OCI-LY7 (cell line): ENCODE results near the gene PLPP1. TPM values are rescaled to one million over a fixed set of nuclear protein-coding genes. Genes with fewer than 3 reads are reported as not detected.

Experiments
- BruUV-seq: library from RNA; stranded (reverse); fragments of 400-500 nt; replicated peaks from 2 replicates; lab custom pipeline; 2021; lab: Mats Ljungman, UMichigan
- CTCF ChIA-PET: fragments of 300-600 bp; sonication (Branson Sonifier 250); formaldehyde crosslinking; loops from one replicate; lab custom pipeline; 2022; ENCODE audit warnings: antibody characterized with exemption; ENCODE audit not compliant: unreplicated experiment; lab: Charles Lee
- POLR2A ChIA-PET: fragments of 300-600 bp; sonication (Branson Sonifier 250); formaldehyde crosslinking; loops from one replicate; lab custom pipeline; 2022; ENCODE audit warnings: antibody characterized with exemption; lab: Charles Lee
- DNase-seq: peaks from one replicate; pipeline ENCODE4 v3.0.0-alpha.2; 2015; ENCODE audit warnings: low spot score
- H2AFZ ChIP-seq: fragments of 200-600 bp; sonication (generic), shearing (Covaris generic); 2 replicates; pipeline ENCODE4 v1.6.1; 2014; ENCODE audit warnings: mild to moderate bottlenecking, antibody characterized with exemption, low read length, moderate library complexity
- H3K27ac ChIP-seq: fragments of 200-600 bp; sonication (generic); 2 replicates; pipeline ENCODE4 v1.5.1; 2014; ENCODE audit warnings: mixed run types, low read depth, mild to moderate bottlenecking, moderate library complexity, low read length, inconsistent platforms; ENCODE audit not compliant: poor library complexity, severe bottlenecking
- H3K36me3 ChIP-seq: fragments of 200-600 bp; sonication (generic); 2 replicates; pipeline ENCODE4 v1.6.1; 2014; ENCODE audit warnings: mild to moderate bottlenecking, antibody characterized with exemption, low read length, moderate library complexity, mixed read lengths; ENCODE audit not compliant: insufficient read depth
- H3K4me1 ChIP-seq: fragments of 200-600 bp; sonication (generic); 2 replicates; pipeline ENCODE4 v1.5.1; 2014; ENCODE audit warnings: mild to moderate bottlenecking, low read length; ENCODE audit not compliant: insufficient read depth, poor library complexity, severe bottlenecking
- H3K4me2 ChIP-seq: fragments of 200-600 bp; sonication (generic); 2 replicates; pipeline ENCODE4 v1.6.1; 2014; ENCODE audit warnings: mild to moderate bottlenecking, low read length
- H3K4me3 ChIP-seq: fragments of 200-600 bp; sonication (generic); 2 replicates; pipeline ENCODE4 v1.5.1; 2014; ENCODE audit warnings: mild to moderate bottlenecking, low read depth, low read length; ENCODE audit not compliant: poor library complexity, severe bottlenecking
- H3K79me2 ChIP-seq: fragments of 200-600 bp; sonication (generic); 2 replicates; pipeline ENCODE4 v1.6.1; 2016; ENCODE audit warnings: low read depth, mild to moderate bottlenecking, low read length, moderate library complexity, mixed read lengths; ENCODE audit not compliant: insufficient read depth
- H3K9me2 ChIP-seq: fragments of 200-600 bp; sonication (generic); 2 replicates; pipeline ENCODE4 v1.6.1; 2016; ENCODE audit warnings: mild to moderate bottlenecking, low read length, mixed read lengths; ENCODE audit not compliant: insufficient read depth
- H3K9me3 ChIP-seq: fragments of 200-600 bp; sonication (generic); 2 replicates; pipeline ENCODE4 v1.6.1; 2014; ENCODE audit warnings: mild to moderate bottlenecking, mixed run types, low read length, mixed read lengths
- H4K20me1 ChIP-seq: fragments of 200-600 bp; sonication (generic); 2 replicates; pipeline ENCODE4 v1.6.1; 2014; ENCODE audit warnings: mild to moderate bottlenecking, antibody characterized with exemption, low read length, moderate library complexity, mixed read lengths; ENCODE audit not compliant: insufficient read depth
- EZH2phosphoT487 ChIP-seq: fragments of 200-600 bp; sonication (generic); IDR thresholded peaks from 2 replicates; pipeline ENCODE4 v1.6.1; 2018; ENCODE audit warnings: low read depth, borderline replicate concordance, mild to moderate bottlenecking, mixed run types, antibody characterized with exemption, low read length, moderate library complexity, mixed read lengths
- intact Hi-C: fragments of 100-400 bp; cut with micrococcal nuclease; formaldehyde crosslinking; loops from one replicate; pipeline ENCODE4 v1.10.0; 2022; ENCODE audit not compliant: unreplicated experiment
- total RNA-seq, 2 experiments: library from RNA; depleted of rRNA in 1 of 2; stranded (reverse); fragments of >200 nt in 1 of 2; shearing (Covaris generic) in 1 of 2; gene quantifications; 2 replicates each; pipeline ENCODE4 v1.2.3, GENCODE V29; 2014 to 2022
- TF ChIP-seq, protein P1 (sequence below): fragments of 200-600 bp; sonication (generic); conservative IDR thresholded peaks from 2 replicates; pipeline ENCODE4 v1.5.1; 2014; ENCODE audit warnings: mild to moderate bottlenecking, antibody characterized with exemption, low read length, moderate library complexity, mixed read lengths

PLPP1 gene
- total RNA-seq, 2 experiments from 2014 or later: 2.3 to 6.8 TPM

DNA sequence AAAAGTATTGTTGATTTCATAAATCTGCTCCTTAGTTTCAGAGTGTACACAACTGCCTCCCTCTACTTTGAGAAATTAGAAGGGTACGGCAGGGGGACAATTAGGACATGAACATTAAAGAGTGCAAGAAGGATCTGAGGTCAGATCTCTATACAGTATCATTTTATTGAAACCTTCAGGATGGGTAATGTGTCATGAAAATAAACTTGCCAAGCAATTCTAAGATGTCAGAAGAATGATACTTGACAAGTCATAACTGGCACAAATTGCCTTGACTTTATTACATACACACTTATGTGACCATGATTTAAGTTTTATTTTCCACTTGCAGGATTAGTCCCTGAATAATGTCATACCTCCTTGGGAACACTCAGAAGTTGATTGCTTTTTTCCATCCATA, 92.8 kb downstream of the PLPP1 start:
- no peak overlapping the region for H3K27ac ChIP-seq
- no TSS peak for BruUV-seq
- POLR2A ChIA-PET: no interaction called here

GRCh38 chr5:55441107-55441771, 93.5 kb downstream of the PLPP1 start:
- Histone ChIP-seq H3K79me2 (no peaks in the 10 kb centered on the region), H2AFZ (no peak overlapping the region), H3K27ac (no peak overlapping the region), H3K4me1 (no peaks in the 10 kb centered on the region), H3K36me3 (no peaks in the 10 kb centered on the region), H4K20me1 (no peaks in the 10 kb centered on the region), H3K9me2 (no peaks in the 10 kb centered on the region), H3K9me3 (no peaks in the 10 kb centered on the region), H3K4me2 (no peak overlapping the region), H3K4me3 (no peak overlapping the region)
- BruUV-seq: no TSS peak
- no peak for DNase-seq
- ChIA-PET CTCF (no interaction called here), POLR2A (interaction anchor here (0.6 kb wide), 1 partner anchor 1823 kb away, joined by 3 read pairs; no protein-coding TSS in a partner anchor)
- TF ChIP-seq EZH2phosphoT487: no peak
- TF ChIP-seq, protein P1, sequence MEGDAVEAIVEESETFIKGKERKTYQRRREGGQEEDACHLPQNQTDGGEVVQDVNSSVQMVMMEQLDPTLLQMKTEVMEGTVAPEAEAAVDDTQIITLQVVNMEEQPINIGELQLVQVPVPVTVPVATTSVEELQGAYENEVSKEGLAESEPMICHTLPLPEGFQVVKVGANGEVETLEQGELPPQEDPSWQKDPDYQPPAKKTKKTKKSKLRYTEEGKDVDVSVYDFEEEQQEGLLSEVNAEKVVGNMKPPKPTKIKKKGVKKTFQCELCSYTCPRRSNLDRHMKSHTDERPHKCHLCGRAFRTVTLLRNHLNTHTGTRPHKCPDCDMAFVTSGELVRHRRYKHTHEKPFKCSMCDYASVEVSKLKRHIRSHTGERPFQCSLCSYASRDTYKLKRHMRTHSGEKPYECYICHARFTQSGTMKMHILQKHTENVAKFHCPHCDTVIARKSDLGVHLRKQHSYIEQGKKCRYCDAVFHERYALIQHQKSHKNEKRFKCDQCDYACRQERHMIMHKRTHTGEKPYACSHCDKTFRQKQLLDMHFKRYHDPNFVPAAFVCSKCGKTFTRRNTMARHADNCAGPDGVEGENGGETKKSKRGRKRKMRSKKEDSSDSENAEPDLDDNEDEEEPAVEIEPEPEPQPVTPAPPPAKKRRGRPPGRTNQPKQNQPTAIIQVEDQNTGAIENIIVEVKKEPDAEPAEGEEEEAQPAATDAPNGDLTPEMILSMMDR: no peak
- intact Hi-C loops: loop anchor here (10.0 kb wide), 1 partner anchor 266 kb away; the partner anchor contains the start of gene CDC20B

More for the DNA sequence above, 92.8 kb downstream of the PLPP1 start:
- intact Hi-C loops: loop anchor here (10.0 kb wide), 1 partner anchor 267 kb away; the partner anchor contains the start of gene CDC20B
- Histone ChIP-seq H3K9me2 (no peaks in the 10 kb centered on the region), H4K20me1 (no peaks in the 10 kb centered on the region), H2AFZ (no peak overlapping the region), H3K36me3 (no peaks in the 10 kb centered on the region), H3K79me2 (no peaks in the 10 kb centered on the region), H3K9me3 (no peaks in the 10 kb centered on the region), H3K4me1 (no peaks in the 10 kb centered on the region), H3K4me3 (no peak overlapping the region), H3K4me2 (no peak overlapping the region)
- no peak for DNase-seq
- no peak for TF ChIP-seq EZH2phosphoT487
- TF ChIP-seq, protein P1: no peak
- CTCF ChIA-PET: no interaction called here

GRCh38 chr5:55440188-55440646, 94.5 kb downstream of the PLPP1 start:
- H3K79me2 ChIP-seq: no peaks in the 10 kb centered on the region
- no peaks in the 10 kb centered on the region for H3K9me2 ChIP-seq
- no TSS peak for BruUV-seq
- H3K27ac ChIP-seq: no peak overlapping the region
- DNase-seq: no peak
- no peaks in the 10 kb centered on the region for H4K20me1 ChIP-seq
- no peaks in the 10 kb centered on the region for H3K4me1 ChIP-seq
- no peaks in the 10 kb centered on the region for H3K9me3 ChIP-seq
- no peaks in the 10 kb centered on the region for H3K36me3 ChIP-seq
- POLR2A ChIA-PET: interaction anchor here (1.8 kb wide), 1 partner anchor 12 kb away, joined by 7 read pairs; no protein-coding TSS in a partner anchor
- intact Hi-C loops: loop anchor here (10.0 kb wide), 1 partner anchor 265 kb away; the partner anchor contains the start of gene CDC20B
- TF ChIP-seq, protein P1: no peak
- H3K4me3 ChIP-seq: no peak overlapping the region
- no peak overlapping the region for H2AFZ ChIP-seq
- CTCF ChIA-PET: no interaction called here
- H3K4me2 ChIP-seq: no peak overlapping the region
